ENCODE results near the gene NIN. TPM values are rescaled to one million over a fixed set of nuclear protein-coding genes. Genes with fewer than 3 reads are reported as not detected.
"Not testable (repeated sequence)": the region's sequence is repeated elsewhere in the genome, so short reads cannot be mapped to it uniquely, and the experiment has no call there.

NIN gene
- polyA plus RNA-seq, 3 donors: 34.6 to 36.0 (median 35.1) TPM

- DNase-seq (ENCODE audit: low read depth in 3 of 3, low spot score in 2 of 3): no peak
These were observed 10.0 kb downstream of the NIN start for GRCh38 chr14:50820786-50821509.

- DNase-seq (ENCODE audit: low read depth in 3 of 3, low spot score in 2 of 3): not testable (repeated sequence)
These were observed 11.7 kb downstream of the NIN start for GRCh38 chr14:50819303-50819702.

GRCh38 chr14:50816395-50817047 is 14.4 kb downstream of the NIN start:
- DNase-seq (ENCODE audit: low read depth in 3 of 3, low spot score in 2 of 3): no peak

GRCh38 chr14:50815526-50815925 is 15.4 kb downstream of the NIN start:
- not testable (repeated sequence) for DNase-seq (ENCODE audit: low read depth in 3 of 3, low spot score in 2 of 3)

GRCh38 chr14:50815058-50815457 is 15.9 kb downstream of the NIN start:
- DNase-seq (ENCODE audit: low read depth in 3 of 3, low spot score in 2 of 3): not testable (repeated sequence)

GRCh38 chr14:50814161-50814560 is 16.8 kb downstream of the NIN start:
- no peak for DNase-seq (ENCODE audit: low read depth in 3 of 3, low spot score in 2 of 3)

- DNase-seq (ENCODE audit: low read depth in 3 of 3, low spot score in 2 of 3): no peak
These were observed 17.5 kb downstream of the NIN start for GRCh38 chr14:50813544-50813863.

- DNase-seq (ENCODE audit: low read depth in 3 of 3, low spot score in 2 of 3): no peak
These were observed 18.0 kb downstream of the NIN start for GRCh38 chr14:50812856-50813543.

GRCh38 chr14:50812180-50812579 is 18.8 kb downstream of the NIN start:
- no peak for DNase-seq (ENCODE audit: low read depth in 3 of 3, low spot score in 2 of 3)

GRCh38 chr14:50808053-50808452 is 22.9 kb downstream of the NIN start:
- DNase-seq (ENCODE audit: low read depth in 3 of 3, low spot score in 2 of 3): no peak

GRCh38 chr14:50806241-50806933 is 24.6 kb downstream of the NIN start:
- no peak for DNase-seq (ENCODE audit: low read depth in 3 of 3, low spot score in 2 of 3)

- no peak for DNase-seq (ENCODE audit: low read depth in 3 of 3, low spot score in 2 of 3)
These were observed 25.6 kb downstream of the NIN start for GRCh38 chr14:50805396-50805795.

GRCh38 chr14:50804181-50804721 is 26.7 kb downstream of the NIN start:
- no peak for DNase-seq (ENCODE audit: low read depth in 3 of 3, low spot score in 2 of 3)

- DNase-seq (ENCODE audit: low read depth in 3 of 3, low spot score in 2 of 3): no peak
These were observed 29.3 kb downstream of the NIN start for GRCh38 chr14:50801706-50802105.

GRCh38 chr14:50800032-50800431 is 30.9 kb downstream of the NIN start:
- DNase-seq (ENCODE audit: low read depth in 3 of 3, low spot score in 2 of 3): no peak

- no peak for DNase-seq (ENCODE audit: low read depth in 3 of 3, low spot score in 2 of 3)
These were observed 32.9 kb downstream of the NIN start for GRCh38 chr14:50798048-50798421.

GRCh38 chr14:50797250-50798047 is 33.5 kb downstream of the NIN start:
- no peak for DNase-seq (ENCODE audit: low read depth in 3 of 3, low spot score in 2 of 3)

- DNase-seq (ENCODE audit: low read depth in 3 of 3, low spot score in 2 of 3): no peak
These were observed 34.6 kb downstream of the NIN start for GRCh38 chr14:50796390-50796789.

GRCh38 chr14:50795909-50796308 is 35.1 kb downstream of the NIN start:
- no peak for DNase-seq (ENCODE audit: low read depth in 3 of 3, low spot score in 2 of 3)

GRCh38 chr14:50795142-50795541 is 35.8 kb downstream of the NIN start:
- DNase-seq (ENCODE audit: low read depth in 3 of 3, low spot score in 2 of 3): no peak
